Activated CD8-positive, alpha-beta T cell treated with anti-CD3 and anti-CD28 coated beads for 36 hours (primary cell): Measurements from ENCODE around the gene ADAT3. TPM values are rescaled to one million over a fixed set of nuclear protein-coding genes. Genes with fewer than 3 reads are reported as not detected.

Experiments used
- ATAC-seq: fragments of 200-7000 bp; cut with Tn5 transposase; one replicate; pipeline ENCODE4 v1.10.0; 2021; ENCODE audit warnings: mild to moderate bottlenecking, moderate library complexity
- CTCF ChIA-PET: fragments of 350-600 bp; sonication (Branson Sonifier 250); formaldehyde crosslinking; loops from one replicate; lab custom pipeline; 2021; ENCODE audit warnings: antibody characterized with exemption; lab: Charles Lee
- POLR2A ChIA-PET: fragments of 350-600 bp; sonication (Branson Sonifier 250); formaldehyde crosslinking; loops from one replicate; lab custom pipeline; 2021; ENCODE audit warnings: antibody characterized with exemption; lab: Charles Lee
- DNase-seq: peaks from one replicate; pipeline ENCODE4 v3.0.0-alpha.2; 2020
- H3K27ac Mint-ChIP-seq: one replicate; pipeline ENCODE4 v1.8.0; 2021; ENCODE audit warnings: mild to moderate bottlenecking, mixed read lengths
- H3K27me3 Mint-ChIP-seq: one replicate; pipeline ENCODE4 v1.8.0; 2021; ENCODE audit warnings: mixed read lengths
- H3K36me3 Mint-ChIP-seq: one replicate; pipeline ENCODE4 v1.8.0; 2021; ENCODE audit warnings: low read depth, mixed read lengths
- H3K4me1 Mint-ChIP-seq: one replicate; pipeline ENCODE4 v1.8.0; 2021; ENCODE audit warnings: low read depth, mixed read lengths
- H3K4me3 Mint-ChIP-seq: one replicate; pipeline ENCODE4 v1.8.0; 2021; ENCODE audit warnings: mild to moderate bottlenecking, moderate library complexity, mixed read lengths
- H3K9me3 Mint-ChIP-seq: one replicate; pipeline ENCODE4 v1.8.0; 2021; ENCODE audit warnings: mixed read lengths
- CTCF ChIP-seq: fragments of 200-600 bp; IDR thresholded peaks from one replicate; pipeline ENCODE4 v1.8.0; 2022; ENCODE audit warnings: antibody characterized with exemption, mild to moderate bottlenecking
- intact Hi-C: fragments of 100-400 bp; cut with micrococcal nuclease; formaldehyde crosslinking; loops from one replicate; pipeline ENCODE4 v1.10.0; 2022
- total RNA-seq, 2 experiments: library from RNA; stranded (reverse); gene quantifications; one replicate each; pipeline ENCODE4 v1.2.3, GENCODE V29; 2021

The ADAT3 gene
- total RNA-seq, 2 experiments from 2014 or later, result 5.3 to 6.7 TPM

DNA sequence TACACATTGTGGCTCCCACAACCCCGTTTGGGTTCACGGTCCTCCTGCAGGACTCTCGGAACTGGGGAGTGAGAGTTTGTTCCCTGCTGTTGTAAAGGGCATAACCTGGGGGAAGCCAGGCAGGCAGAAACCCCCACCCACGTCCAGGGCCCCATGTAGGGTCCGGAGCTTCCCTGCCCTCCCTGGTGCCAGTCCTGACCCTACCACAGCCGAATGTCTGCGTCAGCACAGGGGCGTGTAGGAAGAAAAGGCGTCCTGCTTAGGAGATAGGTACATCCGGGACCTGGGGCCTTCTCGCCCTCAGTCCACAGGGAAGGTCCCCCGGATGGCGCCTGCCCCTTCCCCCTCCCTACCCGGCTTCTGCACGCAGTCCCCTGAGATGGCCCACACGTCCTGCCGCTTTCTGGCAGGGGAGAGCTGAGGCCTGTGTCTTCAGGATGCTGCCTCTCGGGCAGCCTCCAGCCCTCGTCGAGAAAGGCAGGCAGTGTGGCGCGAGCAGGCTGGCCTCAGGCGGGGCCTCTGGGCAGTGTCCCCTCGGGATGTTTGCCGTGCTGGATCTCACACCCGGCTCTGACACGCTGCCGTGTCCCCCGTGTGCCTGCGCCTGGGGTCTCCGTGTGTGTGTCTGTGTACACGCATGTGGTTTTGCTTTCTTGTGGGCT is 54.9 kb downstream of the ADAT3 start:
- CTCF ChIA-PET, result no interaction called here

GRCh38 chr19:1961000-1961883 is 56.0 kb downstream of the ADAT3 start:
- no peak for ATAC-seq
- no peaks in the 10 kb centered on the region for H3K9me3 Mint-ChIP-seq
- CTCF ChIA-PET, result no interaction called here

More for the DNA sequence above, 54.9 kb downstream of the ADAT3 start:
- POLR2A ChIA-PET, result no interaction called here
- H3K27me3 Mint-ChIP-seq, result no peaks in the 10 kb centered on the region
- DNase-seq (no peak), ATAC-seq (no peak)
- no peak for TF ChIP-seq CTCF
- intact Hi-C loops, result no loop called here
- H3K4me3 Mint-ChIP-seq, result no peak overlapping the region
- no peaks in the 10 kb centered on the region for H3K9me3 Mint-ChIP-seq
- no peak overlapping the region for H3K27ac Mint-ChIP-seq
- H3K4me1 Mint-ChIP-seq, result peaks cover 8% of the 10 kb centered on the region
- peaks cover 3% of the 10 kb centered on the region for H3K36me3 Mint-ChIP-seq

DNA sequence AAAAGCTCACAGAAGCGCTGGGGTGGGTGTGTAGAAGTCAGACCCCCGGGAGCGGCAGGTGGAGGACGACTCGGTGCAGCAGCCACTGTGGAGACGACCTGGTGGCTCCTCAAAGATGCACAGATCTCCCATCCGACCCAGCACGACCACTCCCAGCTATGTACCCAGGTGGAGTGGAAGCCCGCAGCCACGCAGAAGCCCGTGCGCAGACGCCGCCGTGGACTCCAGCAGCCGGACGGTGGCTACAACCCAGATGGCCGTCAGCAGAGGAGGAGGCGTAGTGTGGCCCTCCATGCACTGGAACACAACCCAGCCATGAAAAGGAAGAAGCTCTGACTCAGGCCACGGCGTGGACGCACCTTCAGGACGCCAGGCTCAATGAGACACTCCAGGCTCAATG is 57.5 kb downstream of the ADAT3 start:
- Mint-ChIP-seq H3K27ac (no peak overlapping the region), H3K4me3 (no peak overlapping the region), H3K27me3 (no peaks in the 10 kb centered on the region), H3K36me3 (peaks cover 3% of the 10 kb centered on the region), H3K9me3 (no peaks in the 10 kb centered on the region), H3K4me1 (peaks cover 22% of the 10 kb centered on the region)
- no peak for ATAC-seq
- TF ChIP-seq CTCF, result no peak
- no peak for DNase-seq
- POLR2A ChIA-PET, result no interaction called here
- intact Hi-C loops, result no loop called here
- CTCF ChIA-PET, result interaction anchor here (2.1 kb wide), 1 partner anchor 32 kb away, joined by 7 read pairs; no protein-coding TSS in a partner anchor

More at GRCh38 chr19:1961000-1961883, 56.0 kb downstream of the ADAT3 start:
- no peak for DNase-seq
- intact Hi-C loops, result no loop called here
- H3K27me3 Mint-ChIP-seq, result no peaks in the 10 kb centered on the region
- H3K27ac Mint-ChIP-seq, result no peak overlapping the region
- peaks cover 3% of the 10 kb centered on the region for H3K36me3 Mint-ChIP-seq
- TF ChIP-seq CTCF, result no peak
- H3K4me1 Mint-ChIP-seq, result peaks cover 13% of the 10 kb centered on the region
- H3K4me3 Mint-ChIP-seq, result no peak overlapping the region
- POLR2A ChIA-PET, result no interaction called here

Other genes with a start within 250 kb of the ADAT3 start
- not detected for gene ONECUT3, start 151.9 kb upstream of the ADAT3 start, total RNA-seq
- gene ATP8B3, start 93.1 kb upstream of the ADAT3 start, total RNA-seq, result 1 to 10 TPM; 5.8 to 8.2 TPM
- gene REXO1, start 56.9 kb upstream of the ADAT3 start, total RNA-seq, result 10 to 100 TPM; 43.4 to 46.8 TPM
- gene KLF16, start 41.8 kb upstream of the ADAT3 start, total RNA-seq, result 10 to 100 TPM; 25.6 to 27.7 TPM
- gene ABHD17A, start 19.9 kb upstream of the ADAT3 start, total RNA-seq, result 100 to 1,000 TPM; 112 to 113 TPM
- gene SCAMP4, start within 50 bp of the ADAT3 start, total RNA-seq, result 10 to 100 TPM; 23.1 to 25.1 TPM
- 10 to 100 TPM; 51.9 to 57.5 TPM for gene CSNK1G2, start 35.8 kb downstream of the ADAT3 start, total RNA-seq
- 10 to 100 TPM; 36.5 to 44.6 TPM for gene BTBD2, start 110.3 kb downstream of the ADAT3 start, total RNA-seq
- gene MKNK2, start 145.8 kb downstream of the ADAT3 start, total RNA-seq, result 100 to 1,000 TPM; 323 to 327 TPM
- gene MOB3A, start 190.9 kb downstream of the ADAT3 start, total RNA-seq, result 100 to 1,000 TPM; 175 to 185 TPM
- gene IZUMO4, start 191.5 kb downstream of the ADAT3 start, total RNA-seq, result 10 to 100 TPM; 22.6 to 23.0 TPM
- 10 to 100 TPM; 73.7 to 74.1 TPM for gene AP3D1, start 246.2 kb downstream of the ADAT3 start, total RNA-seq